GM21367 (cell line): ENCODE measurements around the gene PTPRC.

ENCODE experiments used
- ATAC-seq: cut with Tn5 transposase; IDR thresholded peaks from one replicate; pipeline ENCODE4 v1.9.1; 2021; ENCODE audit not compliant: unreplicated experiment

Gene PTPRC

GRCh38 chr1:198694542-198694941 lies 55.7 kb downstream of the PTPRC start:
- ATAC-seq, result no peak

- peak; percentile 73 for ATAC-seq
Measured at GRCh38 chr1:198696211-198696610, 57.4 kb downstream of the PTPRC start.

GRCh38 chr1:198699167-198700015 lies 60.6 kb downstream of the PTPRC start:
- ATAC-seq, result no peak

- ATAC-seq, result no peak
Measured at GRCh38 chr1:198700016-198700392, 61.2 kb downstream of the PTPRC start.

- no peak for ATAC-seq
Measured at GRCh38 chr1:198700396-198700795, 61.6 kb downstream of the PTPRC start.

GRCh38 chr1:198701250-198701649 lies 62.4 kb downstream of the PTPRC start:
- no peak for ATAC-seq

- no peak for ATAC-seq
Measured at GRCh38 chr1:198701766-198702539, 63.1 kb downstream of the PTPRC start.

- ATAC-seq, result no peak
Measured at GRCh38 chr1:198708761-198709525, 70.1 kb downstream of the PTPRC start.

GRCh38 chr1:198711837-198712236 lies 73.0 kb downstream of the PTPRC start:
- no peak for ATAC-seq

GRCh38 chr1:198713081-198713480 lies 74.2 kb downstream of the PTPRC start:
- ATAC-seq, result no peak

- ATAC-seq, result no peak
Measured at GRCh38 chr1:198714271-198714670, 75.4 kb downstream of the PTPRC start.

- no peak for ATAC-seq
Measured at GRCh38 chr1:198716051-198716450, 77.2 kb downstream of the PTPRC start.

GRCh38 chr1:198717510-198717909 lies 78.7 kb downstream of the PTPRC start:
- ATAC-seq, result no peak

GRCh38 chr1:198723127-198723526 lies 84.3 kb downstream of the PTPRC start:
- no peak for ATAC-seq

- ATAC-seq, result no peak
Measured at GRCh38 chr1:198725090-198725489, 86.2 kb downstream of the PTPRC start.

GRCh38 chr1:198726455-198726854 lies 87.6 kb downstream of the PTPRC start:
- no peak for ATAC-seq

- ATAC-seq, result no peak
Measured at GRCh38 chr1:198729195-198729863, 90.5 kb downstream of the PTPRC start.

GRCh38 chr1:198730952-198731351 lies 92.1 kb downstream of the PTPRC start:
- no peak for ATAC-seq

- peak; percentile 93 for ATAC-seq
Measured at GRCh38 chr1:198734323-198735008, 95.6 kb downstream of the PTPRC start.

- no peak for ATAC-seq
Measured at GRCh38 chr1:198741744-198742143, 102.9 kb downstream of the PTPRC start.
